Activated T-helper 1 cell treated with anti-CD3 and anti-CD28 coated beads, Interleukin-2, amount 50 U/mL, for 16 hours (primary cell): ENCODE measurements around the gene STK39.

Source experiments
- DNase-seq, 2 donors: peaks; one replicate each; pipeline ENCODE4 v3.0.0-alpha.2; 2020; ENCODE audit warnings: low read depth in 1 of 2, low spot score in 1 of 2

Gene STK39

GRCh38 chr2:168185583-168186274 lies 61.7 kb downstream of the STK39 start:
- DNase-seq = no peak

- no peak for DNase-seq
Measured at GRCh38 chr2:168184681-168185513, 62.5 kb downstream of the STK39 start.

- DNase-seq = no peak
Measured at GRCh38 chr2:168183308-168183997, 63.9 kb downstream of the STK39 start.

GRCh38 chr2:168182550-168183249 lies 64.7 kb downstream of the STK39 start:
- DNase-seq = no peak

- DNase-seq = no peak
Measured at GRCh38 chr2:168181825-168182224, 65.6 kb downstream of the STK39 start.

GRCh38 chr2:168180914-168181313 lies 66.5 kb downstream of the STK39 start:
- no peak for DNase-seq

- no peak for DNase-seq
Measured at GRCh38 chr2:168180483-168180882, 66.9 kb downstream of the STK39 start.

GRCh38 chr2:168179592-168179991 lies 67.8 kb downstream of the STK39 start:
- no peak for DNase-seq

DNA sequence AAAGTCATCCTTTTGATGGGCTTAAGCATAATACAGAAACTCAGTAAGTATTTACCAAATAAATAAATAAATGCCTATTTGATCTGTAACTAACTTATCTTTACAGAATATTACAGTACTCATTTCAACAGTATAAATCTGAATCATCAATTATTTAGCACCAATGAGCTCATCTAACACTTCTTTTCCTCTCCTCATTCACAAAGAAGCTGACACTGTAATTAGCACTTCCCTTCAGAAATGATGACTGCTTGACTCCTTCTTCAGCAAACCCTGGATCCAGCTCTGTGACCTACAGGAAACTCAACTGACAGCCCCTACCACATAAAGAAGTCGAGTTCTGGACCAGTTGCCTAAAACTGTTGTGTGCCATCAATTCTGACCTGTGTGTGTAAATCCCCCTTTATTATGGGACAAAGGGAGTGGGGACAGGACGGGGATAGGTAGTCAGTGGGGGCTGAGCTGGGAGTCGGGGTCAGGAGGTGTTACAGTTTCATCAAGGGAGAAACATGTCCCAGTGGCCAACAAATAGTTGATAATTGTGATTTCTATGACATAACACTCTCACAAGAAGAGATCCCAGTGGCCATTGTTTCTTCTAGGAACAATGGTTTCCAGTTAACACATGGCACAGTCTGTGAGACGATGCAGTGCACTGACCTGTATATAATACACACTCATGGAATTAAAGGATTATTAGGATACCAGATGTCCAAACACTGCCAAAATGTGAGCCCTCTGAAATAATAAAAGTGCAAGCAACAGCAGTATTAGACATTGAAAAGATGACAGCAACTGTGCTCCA lies 68.7 kb downstream of the STK39 start:
- DNase-seq = no peak

- no peak for DNase-seq
Measured at GRCh38 chr2:168176402-168176801, 71.0 kb downstream of the STK39 start.

DNA sequence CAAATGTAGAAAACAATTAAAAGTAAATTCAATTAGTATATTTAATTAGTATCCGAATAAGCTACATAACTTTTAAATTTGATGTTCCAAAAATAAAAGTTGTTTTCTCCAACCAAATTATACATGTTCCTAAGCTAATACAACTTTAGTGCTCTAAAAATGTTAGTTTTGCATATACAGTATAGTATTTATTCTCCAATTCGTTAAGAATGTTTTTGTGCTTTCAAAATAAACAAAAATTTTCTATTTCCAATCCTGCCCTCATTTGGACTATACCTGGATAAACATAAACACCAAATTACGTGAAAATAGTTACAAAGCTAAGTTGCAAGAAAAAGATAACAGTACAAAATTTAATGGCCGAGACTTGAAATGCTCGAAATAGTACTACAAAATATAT lies 71.9 kb downstream of the STK39 start:
- DNase-seq = no peak

GRCh38 chr2:168174756-168175155 lies 72.6 kb downstream of the STK39 start:
- DNase-seq = no peak

GRCh38 chr2:168172071-168172470 lies 75.3 kb downstream of the STK39 start:
- no peak for DNase-seq

DNA sequence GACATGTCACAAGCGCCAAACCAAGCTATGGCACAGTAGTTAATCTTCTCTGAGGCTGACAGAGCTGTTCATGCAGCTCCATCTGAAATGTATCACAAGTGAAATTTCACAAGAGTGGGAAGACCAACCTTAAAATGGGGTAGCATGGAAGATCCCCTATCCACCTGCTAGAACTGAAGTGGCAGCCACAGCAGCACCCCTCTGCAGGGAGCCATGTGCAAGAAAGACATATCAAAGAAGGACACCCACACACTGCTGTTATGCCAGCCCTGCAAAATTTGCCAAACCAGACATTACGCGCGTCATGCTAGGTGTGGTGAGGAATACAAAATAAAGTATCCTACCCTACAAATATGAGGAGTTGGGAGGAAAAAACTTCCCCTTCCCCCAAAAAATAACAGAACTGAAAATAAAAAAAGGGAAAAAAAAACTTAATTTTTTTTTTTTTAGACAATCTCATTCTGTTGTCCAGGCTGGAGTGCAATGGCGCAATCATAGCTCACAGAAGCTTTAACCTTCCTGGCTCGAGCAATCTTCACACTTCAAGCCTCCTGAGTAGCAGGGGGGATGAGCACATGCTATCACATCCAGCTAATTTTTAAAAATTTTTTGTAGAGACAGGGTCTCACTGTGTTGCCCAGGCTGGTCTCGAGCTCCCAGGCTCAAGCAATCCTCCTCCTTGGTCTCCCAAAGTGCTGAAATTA lies 76.2 kb downstream of the STK39 start:
- no peak for DNase-seq

- DNase-seq = no peak
Measured at GRCh38 chr2:168169097-168169745, 78.2 kb downstream of the STK39 start.

GRCh38 chr2:168167511-168168263 lies 79.7 kb downstream of the STK39 start:
- no peak for DNase-seq

- DNase-seq = no peak
Measured at GRCh38 chr2:168166902-168167510, 80.4 kb downstream of the STK39 start.
